Measurements from ENCODE around the gene ISOC1.

DNA sequence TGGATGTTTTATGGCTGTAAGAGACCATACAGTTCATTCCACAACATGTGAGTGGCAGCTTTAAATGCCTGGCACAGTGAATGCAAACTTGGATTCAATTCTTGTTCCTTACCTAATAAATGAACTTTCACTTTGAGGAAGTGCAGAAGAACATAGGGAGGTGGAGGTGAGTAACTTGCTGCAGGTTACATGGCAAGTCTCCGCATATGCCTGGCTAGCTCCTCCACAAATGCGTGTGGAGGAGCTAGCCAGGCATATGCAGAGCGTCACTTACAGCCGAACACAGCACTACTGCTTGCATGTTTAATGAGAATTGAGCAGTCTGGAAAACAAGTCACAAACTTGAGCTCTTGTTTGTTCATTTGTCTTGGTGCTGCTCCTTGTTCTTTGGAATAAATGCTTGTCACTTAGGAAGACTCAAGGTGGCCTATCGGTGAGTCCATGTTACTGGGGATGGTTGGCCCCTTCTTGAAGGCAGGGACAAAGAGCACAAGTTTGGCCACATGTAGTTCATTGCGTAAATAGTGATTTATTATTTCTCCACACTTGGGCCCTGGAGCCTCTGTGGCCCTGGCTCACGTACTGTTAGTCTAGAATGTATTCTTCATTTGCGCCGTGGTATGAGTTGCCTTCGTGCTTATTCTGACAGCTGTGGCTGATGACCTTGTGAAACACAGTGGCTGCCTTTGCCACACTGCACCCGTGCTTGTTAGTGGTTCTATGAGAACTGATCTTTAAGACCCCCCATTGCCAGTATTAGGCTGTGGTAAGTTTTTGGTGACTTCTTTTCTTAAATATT is 3.1 kb downstream of the ISOC1 start:
- no peak for TF ChIP-seq TAF1 (IDR thresholded peaks at IDR 0.05; ENCODE audit: borderline replicate concordance, low read depth, low read length)
- no peak for TF ChIP-seq POLR2A (IDR thresholded peaks at IDR 0.05; ENCODE audit: low read depth, low read length)
